ENCODE data around the gene TRIM32.

GRCh38 chr9:116661037-116661954 is 25.8 kb upstream of the TRIM32 start:
- TF ChIP-seq POLR2AphosphoS5 (IDR thresholded peaks at IDR 0.05; ENCODE audit: low read depth, low read length) (no peak), TAF1 (IDR thresholded peaks at IDR 0.05; ENCODE audit: low read depth, low read length) (no peak), POLR2A (IDR thresholded peaks at IDR 0.05; ENCODE audit: low read depth, low read length) (no peak), PAX5 (IDR thresholded peaks at IDR 0.05; ENCODE audit: insufficient read depth, low read length, severe bottlenecking) (no peak), SPI1 (IDR thresholded peaks at IDR 0.05; ENCODE audit: low read depth, low read length) (no peak)
